ENCODE results near the gene MARK3. TPM values are rescaled to one million over a fixed set of nuclear protein-coding genes. Genes with fewer than 3 reads are reported as not detected.

The MARK3 gene
- total RNA-seq, 1 donor from 2014 or later = 75.7 TPM

DNA sequence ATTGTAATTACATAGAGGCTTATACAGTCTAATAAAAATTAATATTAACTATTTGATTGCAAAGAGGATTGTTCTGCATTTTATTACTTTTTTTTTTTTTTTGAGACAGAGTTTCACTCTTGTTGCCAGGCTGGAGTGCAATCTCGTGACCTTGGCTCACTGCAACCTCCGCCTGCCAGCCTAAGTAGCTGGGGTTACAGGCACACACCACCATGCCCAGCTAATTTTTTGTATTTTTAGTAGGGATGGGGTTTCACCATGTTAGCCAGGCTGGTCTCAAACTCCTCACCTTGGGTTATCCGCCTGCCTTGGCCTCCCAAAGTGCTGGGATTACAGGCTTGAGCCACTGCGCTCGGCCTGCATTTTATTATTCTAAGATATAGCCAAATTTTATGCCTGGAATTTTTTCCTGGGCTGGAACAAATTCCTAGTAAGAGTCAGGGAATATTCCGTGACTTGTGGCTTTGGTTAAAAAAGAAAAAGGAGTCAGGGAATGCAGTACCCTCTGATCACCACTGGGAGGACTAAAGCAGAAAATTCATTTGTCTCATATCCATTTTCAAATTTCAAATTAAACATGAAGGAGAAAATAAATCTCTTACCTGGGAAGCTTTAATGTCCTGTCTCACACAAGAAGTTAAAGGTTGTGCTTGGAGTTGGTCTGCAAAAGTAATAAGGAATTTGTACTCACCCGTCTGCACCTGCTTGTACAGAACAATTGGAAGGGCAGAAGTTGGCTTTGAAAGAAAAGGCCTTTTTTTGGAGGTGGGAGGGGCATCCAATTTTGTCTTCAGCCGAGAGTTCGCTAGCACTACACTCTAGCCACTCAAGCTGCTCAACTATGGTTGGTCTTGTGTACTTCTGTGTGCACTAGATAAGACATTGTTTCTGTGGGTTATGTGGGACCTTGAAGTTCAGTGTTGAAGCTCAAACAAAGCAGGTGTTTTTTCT is 8.7 kb downstream of the MARK3 start:
- no peak for DNase-seq (ENCODE audit: extremely low read depth, low read depth, low spot score)

DNA sequence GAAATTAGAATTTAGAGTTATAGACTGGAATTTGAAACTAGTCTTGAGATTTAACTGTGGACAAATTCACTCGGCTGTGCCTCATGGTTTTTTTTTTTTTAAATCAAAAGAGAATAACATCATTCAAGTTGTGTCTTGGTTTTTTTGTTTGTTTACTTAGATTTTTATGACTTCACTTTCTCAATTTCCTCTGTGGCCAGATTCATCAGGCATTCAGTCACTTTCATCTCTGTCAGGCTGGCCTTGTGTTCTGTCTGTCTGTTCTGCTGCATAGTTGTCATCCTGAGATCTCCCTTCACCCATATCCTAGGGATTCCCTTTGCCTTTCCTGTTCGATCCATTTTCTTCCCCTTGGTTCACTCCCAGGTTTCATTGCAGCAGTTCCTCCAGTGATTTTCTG is 10.0 kb downstream of the MARK3 start:
- no peak for DNase-seq (ENCODE audit: extremely low read depth, low read depth, low spot score)

- DNase-seq (ENCODE audit: extremely low read depth, low read depth, low spot score) = no peak
These were observed 11.2 kb downstream of the MARK3 start for GRCh38 chr14:103396463-103396862.

DNA sequence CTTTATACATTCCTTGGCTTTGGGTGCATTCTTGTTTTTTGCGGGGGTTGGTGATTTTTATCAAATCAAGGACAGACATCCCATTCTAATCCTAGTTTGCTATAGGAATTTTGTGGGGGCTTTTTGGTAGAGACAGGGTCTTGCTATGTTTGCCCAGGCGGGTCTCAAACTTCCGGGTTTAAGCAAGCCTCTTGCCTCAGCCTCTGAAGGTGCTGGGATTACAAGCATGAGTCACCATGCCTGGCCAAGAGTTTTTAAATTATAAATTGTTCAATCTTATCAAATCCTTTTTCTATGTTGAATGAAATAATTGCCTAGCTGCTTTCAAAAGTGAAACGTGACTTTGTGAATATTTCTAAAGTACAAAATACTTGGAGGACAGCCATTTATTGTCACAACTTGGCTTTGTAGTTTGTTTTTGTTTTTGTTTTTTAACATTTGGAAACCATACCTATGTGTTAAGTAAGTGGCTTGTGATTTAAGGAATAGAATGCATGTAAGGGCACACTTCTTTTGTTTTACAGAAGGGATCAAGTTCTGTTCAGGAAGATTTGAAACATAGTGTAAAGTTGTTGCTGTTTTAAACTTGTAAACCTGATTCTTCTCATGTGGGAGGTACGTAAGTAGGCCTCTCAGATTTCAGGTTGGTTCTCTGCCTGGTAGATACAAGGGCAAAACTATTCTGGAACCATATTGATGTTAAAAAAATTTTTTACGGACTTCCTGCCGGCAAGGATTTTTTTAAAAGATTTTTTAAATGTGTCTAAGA is 13.4 kb downstream of the MARK3 start:
- DNase-seq (ENCODE audit: extremely low read depth, low read depth, low spot score) = no peak

DNA sequence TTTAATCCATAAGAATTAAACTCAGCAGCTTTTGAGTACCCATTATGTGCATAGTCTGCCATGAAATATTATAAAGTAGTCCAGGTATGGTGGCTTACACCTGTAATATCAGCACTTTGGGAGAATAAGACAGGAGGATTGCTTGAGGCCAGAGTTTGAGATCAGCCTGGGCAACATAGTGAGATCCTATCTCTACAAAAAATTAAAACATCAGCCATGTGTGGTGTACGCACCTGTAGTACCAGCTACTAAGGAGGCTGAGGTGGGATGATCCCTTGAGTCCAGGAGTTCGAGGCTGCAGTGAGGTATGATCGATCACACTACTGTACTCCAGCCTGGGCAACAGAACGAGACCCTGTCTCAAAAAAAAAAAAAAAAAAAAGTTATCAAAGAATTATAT is 15.3 kb downstream of the MARK3 start:
- no peak for DNase-seq (ENCODE audit: extremely low read depth, low read depth, low spot score)

GRCh38 chr14:103401223-103402214 is 16.3 kb downstream of the MARK3 start:
- no peak for DNase-seq (ENCODE audit: extremely low read depth, low read depth, low spot score)

GRCh38 chr14:103402695-103403094 is 17.5 kb downstream of the MARK3 start:
- no peak for DNase-seq (ENCODE audit: extremely low read depth, low read depth, low spot score)

- DNase-seq (ENCODE audit: extremely low read depth, low read depth, low spot score) = no peak
These were observed 19.1 kb downstream of the MARK3 start for GRCh38 chr14:103404032-103404918.

DNA sequence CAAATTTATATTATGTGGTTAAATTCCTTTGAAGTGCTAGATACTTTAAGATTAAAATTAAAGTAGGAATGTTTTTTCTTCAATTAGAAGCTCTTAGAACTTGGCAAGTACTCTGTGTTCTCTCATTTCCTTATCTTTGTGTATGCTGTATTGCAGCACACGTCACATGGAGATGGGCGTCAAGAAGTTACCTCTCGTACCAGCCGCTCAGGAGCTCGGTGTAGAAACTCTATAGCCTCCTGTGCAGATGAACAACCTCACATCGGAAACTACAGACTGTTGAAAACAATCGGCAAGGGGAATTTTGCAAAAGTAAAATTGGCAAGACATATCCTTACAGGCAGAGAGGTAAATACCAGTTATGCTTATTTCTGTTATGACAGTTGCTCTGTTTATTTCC is 19.7 kb downstream of the MARK3 start:
- DNase-seq (ENCODE audit: extremely low read depth, low read depth, low spot score) = no peak

GRCh38 chr14:103408491-103409155 is 23.4 kb downstream of the MARK3 start:
- no peak for DNase-seq (ENCODE audit: extremely low read depth, low read depth, low spot score)

GRCh38 chr14:103416916-103417315 is 31.7 kb downstream of the MARK3 start:
- DNase-seq (ENCODE audit: extremely low read depth, low read depth, low spot score) = no peak

GRCh38 chr14:103418481-103418818 is 33.2 kb downstream of the MARK3 start:
- no peak for DNase-seq (ENCODE audit: extremely low read depth, low read depth, low spot score)

DNA sequence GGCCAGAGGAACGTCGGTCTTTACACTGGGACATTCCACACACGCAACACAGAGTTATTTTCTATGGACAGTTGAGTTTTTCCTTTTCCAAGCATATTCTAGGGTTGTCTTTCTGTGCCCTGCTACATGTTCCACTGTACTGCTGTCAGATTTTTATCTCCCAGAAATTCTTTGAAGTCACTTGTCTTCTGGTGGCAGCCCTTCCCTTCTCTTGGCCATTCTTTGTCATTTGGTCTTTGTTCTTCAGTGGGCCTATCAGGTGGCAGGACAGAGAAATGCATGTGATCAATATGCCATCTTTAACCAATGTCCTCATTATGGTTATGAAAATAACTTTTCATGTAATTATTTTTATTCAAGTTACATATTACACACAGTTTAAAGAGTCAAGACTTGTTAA is 36.3 kb downstream of the MARK3 start:
- no peak for DNase-seq (ENCODE audit: extremely low read depth, low read depth, low spot score)

- no peak for DNase-seq (ENCODE audit: extremely low read depth, low read depth, low spot score)
These were observed 37.8 kb downstream of the MARK3 start for GRCh38 chr14:103423050-103423461.

DNA sequence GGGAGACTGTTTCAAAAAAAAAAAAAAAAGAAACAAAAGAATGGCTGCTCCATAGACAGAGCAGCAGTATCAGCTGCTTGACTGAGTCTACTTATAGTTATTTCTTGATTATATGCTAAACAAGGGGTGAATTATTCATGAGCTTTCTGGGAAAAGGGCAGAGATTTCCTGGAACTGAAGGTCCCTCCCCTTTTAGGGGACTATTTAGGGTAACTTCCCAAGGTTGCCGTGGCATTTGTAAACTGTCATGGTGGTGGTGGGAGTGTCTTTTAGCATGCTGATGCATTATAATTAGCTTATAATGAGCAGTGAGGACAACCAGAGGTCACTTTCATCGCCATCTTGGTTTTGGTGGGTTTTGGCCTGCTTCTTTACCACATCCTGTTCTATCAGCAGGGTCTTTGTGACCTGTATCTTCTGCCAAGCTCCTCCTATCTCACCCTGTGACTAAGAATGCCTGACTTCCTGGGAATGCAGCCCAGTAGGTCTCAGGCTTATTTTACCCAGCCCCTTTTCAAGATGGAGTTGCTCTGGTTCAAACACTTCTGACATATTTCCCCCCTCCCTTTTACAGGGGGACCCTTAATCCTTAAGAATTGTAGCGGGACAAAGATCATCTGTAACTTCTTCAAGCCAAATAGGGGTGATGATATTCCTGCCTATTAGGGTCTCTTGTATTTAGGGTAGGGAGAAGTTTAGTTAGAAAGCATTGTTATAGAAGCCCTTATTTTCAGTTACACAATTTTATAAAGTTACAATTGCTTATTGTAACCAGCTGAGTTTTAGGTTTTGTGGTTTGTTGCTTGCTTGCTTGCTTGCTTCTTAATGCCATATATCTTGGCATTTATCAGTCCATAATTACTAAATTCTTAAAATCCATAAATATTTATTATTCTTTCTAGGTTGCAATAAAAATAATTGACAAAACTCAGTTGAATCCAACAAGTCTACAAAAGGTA is 42.5 kb downstream of the MARK3 start:
- DNase-seq (ENCODE audit: extremely low read depth, low read depth, low spot score) = no peak

DNA sequence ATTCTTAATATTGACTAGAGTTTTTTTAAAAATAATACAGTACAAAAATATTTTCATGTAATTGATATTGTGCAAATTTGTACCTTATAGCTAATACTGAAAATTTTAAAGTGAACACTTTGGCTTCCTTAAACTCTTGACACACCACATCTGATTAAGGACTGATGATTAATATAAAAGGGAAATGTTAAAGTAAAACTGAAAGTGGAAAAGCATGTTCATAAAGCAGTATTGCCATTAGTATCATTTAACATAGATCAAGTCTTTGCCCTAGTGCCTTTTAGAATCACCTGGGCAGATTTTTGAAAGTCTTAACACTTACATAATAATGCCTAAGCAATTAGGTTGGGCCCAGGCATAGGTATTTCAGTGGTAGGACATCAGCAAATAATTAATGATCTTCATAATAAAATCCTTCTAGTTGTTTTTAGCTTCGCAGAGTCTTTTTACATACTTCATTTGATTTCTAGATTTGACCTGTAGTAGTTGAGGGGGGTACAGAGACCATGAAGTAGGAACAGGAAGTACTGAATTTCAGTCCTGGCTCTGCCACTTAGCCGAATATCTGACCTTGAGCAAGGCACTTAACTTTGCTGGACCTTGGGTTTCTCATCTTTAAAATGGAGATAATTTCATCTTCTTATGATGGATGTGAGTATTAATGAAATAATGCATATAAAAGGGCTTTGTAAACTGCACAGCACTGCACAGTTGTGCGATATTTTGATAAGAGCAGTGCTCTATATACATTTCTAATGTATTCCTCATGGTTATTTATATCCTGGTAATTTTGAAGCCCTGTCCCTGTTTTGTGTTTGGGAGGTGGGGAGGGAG is 43.7 kb downstream of the MARK3 start:
- DNase-seq (ENCODE audit: extremely low read depth, low read depth, low spot score) = no peak

- no peak for DNase-seq (ENCODE audit: extremely low read depth, low read depth, low spot score)
These were observed 45.1 kb downstream of the MARK3 start for GRCh38 chr14:103430358-103430757.
